Upper lobe of left lung (tissue), 4 donors: ENCODE data around the gene POU3F1.

ENCODE experiments used
- EP300 ChIP-seq, 4 donors: sonication (generic); formaldehyde crosslinking; IDR thresholded peaks; one replicate each; pipeline ENCODE4 v1.5.1; 2017; ENCODE audit warnings: antibody characterized with exemption in 4 of 4, control low read depth in 2 of 4
- POLR2A ChIP-seq, 4 donors: fragments of 450-650 bp; IDR thresholded peaks; one replicate each; pipeline ENCODE4 v1.5.1; 2016 to 2017; ENCODE audit warnings: antibody characterized with exemption in 4 of 4, mild to moderate bottlenecking in 2 of 4
- POLR2AphosphoS5 ChIP-seq, 2 donors: sonication (generic); formaldehyde crosslinking; IDR thresholded peaks; one replicate each; pipeline ENCODE4 v1.5.1; 2017; ENCODE audit warnings: antibody characterized with exemption in 2 of 2
- TF ChIP-seq, protein P1 (sequence below), 6 experiments: fragments of 450-650 bp in 4 of 6; fragments of 200-600 bp in 2 of 6; sonication (generic) in 2 of 6; IDR thresholded peaks; one replicate each; pipeline ENCODE4 v1.5.1; 2016 to 2019; ENCODE audit warnings: antibody characterized with exemption in 6 of 6

DNA sequence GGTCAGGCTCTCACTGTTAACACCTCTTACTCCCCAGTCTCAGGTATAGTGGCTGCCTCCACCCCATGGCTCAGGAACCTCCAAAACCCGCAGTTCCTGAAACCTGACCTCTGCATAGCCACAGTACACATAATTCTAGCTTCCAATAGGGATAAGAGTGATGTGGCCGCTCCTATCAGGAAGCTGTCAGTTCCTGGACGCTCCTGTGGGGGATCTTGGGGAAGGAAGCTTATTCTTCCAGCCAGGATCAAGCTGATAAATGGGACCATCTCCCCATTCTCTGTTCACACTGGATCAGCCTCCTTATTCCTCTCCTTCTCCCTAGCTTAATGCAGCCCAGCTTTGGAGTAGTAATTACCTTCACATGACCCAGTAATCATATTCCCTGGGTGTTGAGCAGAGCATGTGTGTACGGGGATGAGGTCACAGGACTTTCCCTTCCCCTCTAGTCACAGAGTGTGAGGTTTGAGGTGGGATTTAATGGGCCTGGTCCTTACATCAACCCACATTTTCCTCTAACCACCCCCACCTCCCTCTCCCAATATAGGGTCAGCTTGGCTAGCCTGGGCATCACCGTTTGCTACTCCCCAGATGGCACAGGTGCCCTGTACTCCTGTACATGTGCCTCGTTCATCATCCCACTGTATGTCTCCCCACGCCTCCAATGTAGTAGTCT lies 7.0 kb upstream of the POU3F1 start:
- no peak for TF ChIP-seq POLR2AphosphoS5 (IDR thresholded peaks at IDR 0.05)
- TF ChIP-seq, protein P1, sequence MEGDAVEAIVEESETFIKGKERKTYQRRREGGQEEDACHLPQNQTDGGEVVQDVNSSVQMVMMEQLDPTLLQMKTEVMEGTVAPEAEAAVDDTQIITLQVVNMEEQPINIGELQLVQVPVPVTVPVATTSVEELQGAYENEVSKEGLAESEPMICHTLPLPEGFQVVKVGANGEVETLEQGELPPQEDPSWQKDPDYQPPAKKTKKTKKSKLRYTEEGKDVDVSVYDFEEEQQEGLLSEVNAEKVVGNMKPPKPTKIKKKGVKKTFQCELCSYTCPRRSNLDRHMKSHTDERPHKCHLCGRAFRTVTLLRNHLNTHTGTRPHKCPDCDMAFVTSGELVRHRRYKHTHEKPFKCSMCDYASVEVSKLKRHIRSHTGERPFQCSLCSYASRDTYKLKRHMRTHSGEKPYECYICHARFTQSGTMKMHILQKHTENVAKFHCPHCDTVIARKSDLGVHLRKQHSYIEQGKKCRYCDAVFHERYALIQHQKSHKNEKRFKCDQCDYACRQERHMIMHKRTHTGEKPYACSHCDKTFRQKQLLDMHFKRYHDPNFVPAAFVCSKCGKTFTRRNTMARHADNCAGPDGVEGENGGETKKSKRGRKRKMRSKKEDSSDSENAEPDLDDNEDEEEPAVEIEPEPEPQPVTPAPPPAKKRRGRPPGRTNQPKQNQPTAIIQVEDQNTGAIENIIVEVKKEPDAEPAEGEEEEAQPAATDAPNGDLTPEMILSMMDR (IDR thresholded peaks at IDR 0.05) = no peak
- no peak for TF ChIP-seq POLR2A (IDR thresholded peaks at IDR 0.05)
- no peak for TF ChIP-seq EP300 (IDR thresholded peaks at IDR 0.05)
